ENCODE measurements around the gene FXYD3. TPM values are rescaled to one million over a fixed set of nuclear protein-coding genes. Genes with fewer than 3 reads are reported as not detected.

Gene FXYD3
- total and polyA plus RNA-seq, 2 of the 13 experiments (the other 11 are each of a cell fraction or from before 2014, with no cell fraction given), result 4.9 TPM; not detected in 1

DNA sequence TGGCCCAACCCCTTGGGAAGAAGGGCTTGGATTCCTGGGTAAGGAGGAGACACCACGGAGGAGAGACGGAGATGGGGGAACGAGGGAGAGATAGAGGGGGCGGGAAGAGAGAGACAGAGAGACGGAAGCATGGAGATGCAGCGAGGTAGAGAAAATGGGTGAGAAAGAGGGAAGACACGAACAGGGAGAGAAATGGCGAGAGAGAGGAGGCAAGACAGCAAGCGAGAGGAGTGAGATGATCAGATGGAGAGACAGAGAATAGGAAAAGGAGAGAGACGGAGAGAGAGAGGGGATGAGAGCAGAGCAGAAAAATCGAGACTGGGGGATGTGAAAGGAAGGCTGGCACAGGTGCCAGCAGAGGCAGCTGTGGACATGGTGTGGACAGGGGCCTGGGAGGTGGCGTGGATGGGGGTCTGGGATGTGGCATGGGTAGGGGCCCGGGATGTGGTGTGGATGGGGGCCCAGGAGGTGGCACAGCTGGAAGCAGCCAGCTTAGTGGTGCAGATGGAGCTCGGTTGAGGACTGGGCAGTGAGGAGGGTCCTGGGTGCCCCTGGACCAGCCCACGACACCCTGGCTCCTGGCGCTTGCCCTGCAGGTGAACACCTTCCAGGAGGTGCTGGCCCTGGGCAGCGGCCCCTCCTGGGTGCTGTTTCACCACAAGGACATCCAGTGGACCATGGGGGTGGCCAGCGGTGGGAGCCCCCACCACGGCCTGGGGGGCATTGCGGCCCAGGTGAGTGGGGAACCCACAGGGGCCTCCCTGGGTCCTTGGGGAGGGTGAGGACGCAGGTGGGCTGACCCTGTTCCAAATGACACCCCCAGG is 40.2 kb upstream of the FXYD3 start (continued):
- TF ChIP-seq, protein P1, sequence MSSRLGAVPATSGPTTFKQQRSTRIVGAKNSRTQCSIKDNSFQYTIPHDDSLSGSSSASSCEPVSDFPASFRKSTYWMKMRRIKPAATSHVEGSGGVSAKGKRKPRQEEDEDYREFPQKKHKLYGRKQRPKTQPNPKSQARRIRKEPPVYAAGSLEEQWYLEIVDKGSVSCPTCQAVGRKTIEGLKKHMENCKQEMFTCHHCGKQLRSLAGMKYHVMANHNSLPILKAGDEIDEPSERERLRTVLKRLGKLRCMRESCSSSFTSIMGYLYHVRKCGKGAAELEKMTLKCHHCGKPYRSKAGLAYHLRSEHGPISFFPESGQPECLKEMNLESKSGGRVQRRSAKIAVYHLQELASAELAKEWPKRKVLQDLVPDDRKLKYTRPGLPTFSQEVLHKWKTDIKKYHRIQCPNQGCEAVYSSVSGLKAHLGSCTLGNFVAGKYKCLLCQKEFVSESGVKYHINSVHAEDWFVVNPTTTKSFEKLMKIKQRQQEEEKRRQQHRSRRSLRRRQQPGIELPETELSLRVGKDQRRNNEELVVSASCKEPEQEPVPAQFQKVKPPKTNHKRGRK (CRISPR knock-in tag; IDR thresholded peaks at IDR 0.05), result no peak
- TF ChIP-seq, protein P2, sequence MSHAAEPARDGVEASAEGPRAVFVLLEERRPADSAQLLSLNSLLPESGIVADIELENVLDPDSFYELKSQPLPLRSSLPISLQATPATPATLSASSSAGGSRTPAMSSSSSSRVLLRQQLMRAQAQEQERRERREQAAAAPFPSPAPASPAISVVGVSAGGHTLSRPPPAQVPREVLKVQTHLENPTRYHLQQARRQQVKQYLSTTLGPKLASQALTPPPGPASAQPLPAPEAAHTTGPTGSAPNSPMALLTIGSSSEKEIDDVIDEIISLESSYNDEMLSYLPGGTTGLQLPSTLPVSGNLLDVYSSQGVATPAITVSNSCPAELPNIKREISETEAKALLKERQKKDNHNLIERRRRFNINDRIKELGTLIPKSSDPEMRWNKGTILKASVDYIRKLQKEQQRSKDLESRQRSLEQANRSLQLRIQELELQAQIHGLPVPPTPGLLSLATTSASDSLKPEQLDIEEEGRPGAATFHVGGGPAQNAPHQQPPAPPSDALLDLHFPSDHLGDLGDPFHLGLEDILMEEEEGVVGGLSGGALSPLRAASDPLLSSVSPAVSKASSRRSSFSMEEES (CRISPR knock-in tag; IDR thresholded peaks at IDR 0.05), result no peak

DNA sequence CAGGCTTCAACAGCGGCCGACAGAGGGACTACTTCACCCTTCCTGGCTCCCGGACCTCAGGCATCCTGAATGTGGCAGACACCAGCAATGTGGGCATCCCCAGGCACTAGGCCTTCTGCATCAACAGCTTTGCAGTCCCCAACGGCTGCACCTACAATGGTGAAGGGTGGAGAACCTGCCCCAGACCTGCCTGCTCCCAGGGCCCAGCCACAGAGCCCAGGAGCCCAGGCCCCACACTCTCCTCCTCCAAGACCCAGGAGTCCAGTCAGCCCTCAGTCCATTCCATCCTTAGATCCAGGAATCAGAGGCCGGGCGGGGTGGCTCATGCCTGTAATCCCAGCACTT is 39.6 kb upstream of the FXYD3 start:
- no peaks in the 10 kb centered on the region for H3K79me2 ChIP-seq (ENCODE audit: insufficient read depth, low read length)
- no peak overlapping the region for H3K27ac ChIP-seq (ENCODE audit: extremely low read length, insufficient read depth, low read length)
- FAIRE-seq (no peak), DNase-seq (ENCODE audit: low spot score) (no peak), ATAC-seq (peak; percentile 36)
- H3K9ac ChIP-seq (ENCODE audit: insufficient read depth, low read depth, low read length), result no peak overlapping the region
- no peaks in the 10 kb centered on the region for H3K36me3 ChIP-seq (replicated peaks in 1 of 2; ENCODE audit: control insufficient read depth in 1 of 2, insufficient read depth in 2 of 2, low read length in 2 of 2)
- no peak overlapping the region for H3K4me3 ChIP-seq (replicated peaks in 1 of 3; ENCODE audit: insufficient read depth in 1 of 3, low read depth in 2 of 3, low read length in 3 of 3)
- no peaks in the 10 kb centered on the region for H3K4me1 ChIP-seq (ENCODE audit: insufficient read depth, low read length)
- H3K9me3 ChIP-seq (ENCODE audit: low read length), result no peaks in the 10 kb centered on the region
- BruUV-seq (replicated peaks), result no TSS peak
- ChIA-PET CTCF (ENCODE audit: low intra/inter-chr PET ratio, low total read pairs) (no interaction called here), POLR2A (no interaction called here)
- H3K27me3 ChIP-seq (ENCODE audit: control insufficient read depth in 1 of 2, insufficient read depth in 2 of 2, low read length in 2 of 2), result peaks cover 16 to 65% of the 10 kb centered on the region in 2 experiments
- H4K20me1 ChIP-seq (ENCODE audit: insufficient read depth, low read length), result no peaks in the 10 kb centered on the region
- no peak overlapping the region for H2AFZ ChIP-seq (ENCODE audit: low read length)
- in situ Hi-C loops (cut with HindIII; ENCODE audit: extremely low pct_ligation_motif_present, low pct_unique_long_range_greater_than_20kb) (no loop called here), intact Hi-C loops (cut with micrococcal nuclease; ENCODE audit: unreplicated experiment) (no loop called here)
- 30% methylated on average over 2 of the region's 6 CpGs for WGBS (ENCODE audit: low lambda C conversion rate)
- no peak overlapping the region for H3K4me2 ChIP-seq (ENCODE audit: low read depth, low read length)
- no peak for TF ChIP-seq ZNF17 (CRISPR knock-in tag; IDR thresholded peaks at IDR 0.05)
- TF ChIP-seq, protein P3, sequence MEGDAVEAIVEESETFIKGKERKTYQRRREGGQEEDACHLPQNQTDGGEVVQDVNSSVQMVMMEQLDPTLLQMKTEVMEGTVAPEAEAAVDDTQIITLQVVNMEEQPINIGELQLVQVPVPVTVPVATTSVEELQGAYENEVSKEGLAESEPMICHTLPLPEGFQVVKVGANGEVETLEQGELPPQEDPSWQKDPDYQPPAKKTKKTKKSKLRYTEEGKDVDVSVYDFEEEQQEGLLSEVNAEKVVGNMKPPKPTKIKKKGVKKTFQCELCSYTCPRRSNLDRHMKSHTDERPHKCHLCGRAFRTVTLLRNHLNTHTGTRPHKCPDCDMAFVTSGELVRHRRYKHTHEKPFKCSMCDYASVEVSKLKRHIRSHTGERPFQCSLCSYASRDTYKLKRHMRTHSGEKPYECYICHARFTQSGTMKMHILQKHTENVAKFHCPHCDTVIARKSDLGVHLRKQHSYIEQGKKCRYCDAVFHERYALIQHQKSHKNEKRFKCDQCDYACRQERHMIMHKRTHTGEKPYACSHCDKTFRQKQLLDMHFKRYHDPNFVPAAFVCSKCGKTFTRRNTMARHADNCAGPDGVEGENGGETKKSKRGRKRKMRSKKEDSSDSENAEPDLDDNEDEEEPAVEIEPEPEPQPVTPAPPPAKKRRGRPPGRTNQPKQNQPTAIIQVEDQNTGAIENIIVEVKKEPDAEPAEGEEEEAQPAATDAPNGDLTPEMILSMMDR (CRISPR knock-in tag; IDR thresholded peaks at IDR 0.05), result peak; percentile 25; the same call in 1 of the 2 replicates
